Panc1 (cell line): ENCODE results near the gene P2RX2. TPM values are rescaled to one million over a fixed set of nuclear protein-coding genes. Genes with fewer than 3 reads are reported as not detected.

ENCODE experiments used
- ATAC-seq: fragments of 200-7000 bp; cut with Tn5 transposase; 2 replicates; pipeline ENCODE4 v1.9.1; 2020; ENCODE audit warnings: mild to moderate bottlenecking, moderate library complexity
- BruUV-seq: library from RNA; stranded (reverse); fragments of 400-500 nt; replicated peaks from 2 replicates; lab custom pipeline; 2021; lab: Mats Ljungman, UMichigan
- CTCF ChIA-PET: fragments of 300-600 bp; sonication (Branson Sonifier 250); formaldehyde crosslinking; loops from one replicate; lab custom pipeline; 2022; ENCODE audit warnings: antibody characterized with exemption; lab: Charles Lee
- POLR2A ChIA-PET: fragments of 300-600 bp; sonication (Branson Sonifier 250); formaldehyde crosslinking; loops from one replicate; lab custom pipeline; 2022; ENCODE audit warnings: antibody characterized with exemption; lab: Charles Lee
- DNase-seq: peaks from one replicate; pipeline ENCODE4 v3.0.0-alpha.2; 2010; ENCODE audit warnings: low read depth, low spot score
- H3K27ac ChIP-seq: 2 replicates; pipeline ENCODE4 v1.5.1; 2011; ENCODE audit warnings: mild to moderate bottlenecking, low read length, inconsistent platforms
- H3K27me3 ChIP-seq: fragments of 200-500 bp; sonication (Bioruptor generic); 2 replicates; pipeline ENCODE4 v1.6.0; 2014; ENCODE audit warnings: low read length, inconsistent platforms; ENCODE audit not compliant: control insufficient read depth, insufficient read depth
- H3K36me3 ChIP-seq: fragments of 200-500 bp; sonication (Bioruptor generic); 2 replicates; pipeline ENCODE4 v1.5.1; 2014; ENCODE audit warnings: inconsistent platforms, mild to moderate bottlenecking, low read length, moderate library complexity; ENCODE audit not compliant: control insufficient read depth, insufficient read depth
- H3K4me1 ChIP-seq: 2 replicates; pipeline ENCODE4 v1.5.1; 2011; ENCODE audit warnings: inconsistent platforms, mild to moderate bottlenecking, low read length, moderate library complexity; ENCODE audit not compliant: control insufficient read depth, insufficient read depth
- H3K4me3 ChIP-seq, 2 experiments: 2 replicates each; pipeline ENCODE4 v1.5.1; 2011 to 2012; ENCODE audit warnings: low read depth in 2 of 2, low read length in 2 of 2, mild to moderate bottlenecking in 2 of 2, inconsistent platforms in 1 of 2, moderate library complexity in 1 of 2
- H3K9me3 ChIP-seq: fragments of 200-500 bp; sonication (Bioruptor generic); 2 replicates; pipeline ENCODE4 v1.5.1; 2014; ENCODE audit warnings: low read depth, mild to moderate bottlenecking, inconsistent platforms, low read length, moderate library complexity; ENCODE audit not compliant: control insufficient read depth, insufficient read depth
- CTCF ChIP-seq: fragments of 450-650 bp; IDR thresholded peaks from 2 replicates; pipeline ENCODE4 v1.5.1; 2017; ENCODE audit warnings: mild to moderate bottlenecking
- POLR2AphosphoS5 ChIP-seq: IDR thresholded peaks from 2 replicates; pipeline ENCODE4 v1.6.1; 2012; ENCODE audit warnings: mild to moderate bottlenecking, low read depth, low read length, moderate library complexity
- REST ChIP-seq, 2 experiments: IDR thresholded peaks; 2 replicates each; pipeline ENCODE4 v1.6.1; 2011 to 2012; ENCODE audit warnings: low read depth in 2 of 2, control low read depth in 1 of 2, low read length in 1 of 2, mild to moderate bottlenecking in 1 of 2, moderate library complexity in 1 of 2; ENCODE audit not compliant: insufficient read depth in 1 of 2
- SIN3A ChIP-seq: IDR thresholded peaks from 2 replicates; pipeline ENCODE4 v1.6.1; 2012; ENCODE audit warnings: low read depth, mild to moderate bottlenecking, low read length, moderate library complexity, borderline replicate concordance; ENCODE audit not compliant: insufficient read depth
- TCF7L2 ChIP-seq: IDR thresholded peaks from 2 replicates; pipeline ENCODE4 v1.6.1; 2011; ENCODE audit warnings: mild to moderate bottlenecking, low read depth, low read length, inconsistent platforms
- in situ Hi-C: cut with HindIII; loops from 2 replicates; pipeline ENCODE4 v1.10.0; 2016; ENCODE audit warnings: low sequenced_read_pairs, low pct_unique_long_range_greater_than_20kb
- intact Hi-C: fragments of 100-400 bp; cut with micrococcal nuclease; formaldehyde crosslinking; loops from one replicate; pipeline ENCODE4 v1.10.0; 2022; ENCODE audit not compliant: unreplicated experiment
- total RNA-seq: library from RNA; stranded (reverse); gene quantifications from one replicate; pipeline ENCODE4 v1.2.1, GENCODE V29; 2021; ENCODE audit not compliant: unreplicated experiment

The P2RX2 gene
- total RNA-seq, 1 experiment from 2014 or later: 1.2 TPM

DNA sequence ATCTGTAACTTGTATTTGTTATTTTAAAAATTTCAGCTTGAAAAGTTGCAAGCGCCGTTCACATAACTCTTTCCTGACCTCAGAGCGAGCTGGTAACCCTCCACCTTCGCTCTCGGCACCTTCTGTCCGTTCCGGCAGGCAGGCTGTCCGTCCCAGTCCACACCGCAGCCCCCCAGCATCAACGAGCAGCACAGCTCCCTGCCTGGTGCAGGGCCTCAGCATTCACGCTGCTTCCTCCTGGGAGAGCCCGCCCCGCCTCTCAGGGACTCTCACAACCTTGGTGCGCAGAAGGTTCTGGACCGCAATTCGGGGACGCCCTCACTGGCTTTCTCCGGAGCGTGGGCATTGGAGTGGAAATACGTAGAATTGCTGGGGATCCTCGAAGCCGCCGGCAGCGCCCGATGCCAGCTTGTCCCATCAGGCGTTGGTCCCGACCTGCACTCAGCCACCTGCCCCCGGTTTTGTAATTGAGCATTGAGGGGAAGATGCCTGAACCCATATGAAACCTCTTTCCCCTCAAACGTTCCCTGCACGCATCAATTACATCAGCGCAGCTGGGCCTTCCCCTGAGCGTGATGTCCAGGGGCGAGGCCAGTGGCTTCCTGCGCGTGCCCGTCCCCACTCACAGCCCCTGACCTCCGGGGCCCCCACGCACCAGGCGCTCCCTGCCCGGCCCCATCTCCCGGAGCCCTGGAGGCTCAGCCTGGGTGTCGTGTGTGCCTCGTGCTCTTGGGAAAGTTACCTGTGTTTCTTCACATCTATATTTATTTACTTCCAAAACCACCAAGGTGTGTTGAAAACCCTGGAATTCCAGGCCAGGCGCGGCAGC is 27.3 kb upstream of the P2RX2 start:
- Histone ChIP-seq H3K4me3 (no peak overlapping the region), H3K27me3 (no peaks in the 10 kb centered on the region), H3K9me3 (no peaks in the 10 kb centered on the region), H3K4me1 (peaks cover 7% of the 10 kb centered on the region), H3K27ac (no peak overlapping the region), H3K36me3 (no peaks in the 10 kb centered on the region)
- DNase-seq (no peak), ATAC-seq (no peak)
- in situ Hi-C loops: no loop called here
- ChIA-PET POLR2A (no interaction called here), CTCF (no interaction called here)
- intact Hi-C loops: no loop called here
- TF ChIP-seq REST (IDR thresholded peaks at IDR 0.05; ENCODE audit: insufficient read depth in 1 of 2, low read depth in 2 of 2, low read length in 1 of 2): no peak
- TF ChIP-seq TCF7L2: no peak
- no peak for TF ChIP-seq SIN3A
- TF ChIP-seq CTCF: no peak
- no TSS peak for BruUV-seq

GRCh38 chr12:132592282-132592970 is 26.1 kb upstream of the P2RX2 start:
- no peak for DNase-seq
- ChIA-PET CTCF (no interaction called here), POLR2A (no interaction called here)
- H3K4me3 ChIP-seq: no peak overlapping the region
- no peak for ATAC-seq
- in situ Hi-C loops (no loop called here), intact Hi-C loops (no loop called here)
- no TSS peak for BruUV-seq
- no peaks in the 10 kb centered on the region for H3K36me3 ChIP-seq
- no peaks in the 10 kb centered on the region for H3K9me3 ChIP-seq
- TF ChIP-seq TCF7L2 (no peak), POLR2AphosphoS5 (no peak), REST (IDR thresholded peaks at IDR 0.05; ENCODE audit: insufficient read depth in 1 of 2, low read depth in 2 of 2, low read length in 1 of 2) (no peak), SIN3A (no peak), CTCF (no peak)
- H3K4me1 ChIP-seq: peaks cover 7% of the 10 kb centered on the region
- no peak overlapping the region for H3K27ac ChIP-seq
- H3K27me3 ChIP-seq: no peaks in the 10 kb centered on the region
